ENCODE results near the gene DNAH8. TPM values are rescaled to one million over a fixed set of nuclear protein-coding genes. Genes with fewer than 3 reads are reported as not detected.

The DNAH8 gene
- total RNA-seq, 2 experiments from 2014 or later = 0.03 TPM; not detected in 1

DNA sequence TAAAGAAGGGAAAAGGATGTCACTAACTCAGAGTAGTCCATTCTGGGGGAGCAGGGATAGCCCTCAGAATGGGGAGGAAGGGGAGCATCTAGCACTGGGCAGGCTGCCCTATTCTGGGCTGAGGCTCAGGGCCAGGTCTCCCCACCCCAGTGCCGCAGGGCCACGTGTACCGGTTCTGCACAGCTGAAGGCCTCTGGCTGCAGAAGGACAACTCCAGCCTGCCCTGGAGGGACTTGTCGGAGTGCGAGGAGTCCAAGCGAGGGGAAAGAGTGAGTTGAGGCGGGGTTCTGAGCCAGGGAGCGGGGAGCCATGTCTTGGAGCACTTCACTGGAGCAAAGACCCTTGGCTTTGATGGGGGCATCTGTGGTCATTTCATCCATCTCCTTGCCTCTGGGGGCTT is 350.4 kb downstream of the DNAH8 start:
- ChIA-PET POLR2A (no interaction called here), CTCF (no interaction called here)
- Mint-ChIP-seq H3K27ac (no peak overlapping the region), H3K9me3 (no peaks in the 10 kb centered on the region), H3K27me3 (peaks cover 5% of the 10 kb centered on the region), H3K4me3 (no peak overlapping the region), H3K4me1 (ENCODE audit: low read depth) (no peaks in the 10 kb centered on the region), H3K36me3 (ENCODE audit: low read depth) (no peaks in the 10 kb centered on the region)
- no peaks in the 10 kb centered on the region for H3K36me3 ChIP-seq (ENCODE audit: insufficient read depth, low read length)
- H3K9me3 ChIP-seq (ENCODE audit: control insufficient read depth in 1 of 2, insufficient read depth in 1 of 2, low read length in 2 of 2) = no peaks in the 10 kb centered on the region
- H3K4me3 ChIP-seq (ENCODE audit: low read length) = no peak overlapping the region
- intact Hi-C loops (cut with DNase I, micrococcal nuclease) = no loop called here
- DNase-seq (no peak), ATAC-seq (ENCODE audit: poor library complexity) (no peak)
- H3K4me1 ChIP-seq (ENCODE audit: insufficient read depth, low read length) = no peaks in the 10 kb centered on the region
- TF ChIP-seq, protein P1, sequence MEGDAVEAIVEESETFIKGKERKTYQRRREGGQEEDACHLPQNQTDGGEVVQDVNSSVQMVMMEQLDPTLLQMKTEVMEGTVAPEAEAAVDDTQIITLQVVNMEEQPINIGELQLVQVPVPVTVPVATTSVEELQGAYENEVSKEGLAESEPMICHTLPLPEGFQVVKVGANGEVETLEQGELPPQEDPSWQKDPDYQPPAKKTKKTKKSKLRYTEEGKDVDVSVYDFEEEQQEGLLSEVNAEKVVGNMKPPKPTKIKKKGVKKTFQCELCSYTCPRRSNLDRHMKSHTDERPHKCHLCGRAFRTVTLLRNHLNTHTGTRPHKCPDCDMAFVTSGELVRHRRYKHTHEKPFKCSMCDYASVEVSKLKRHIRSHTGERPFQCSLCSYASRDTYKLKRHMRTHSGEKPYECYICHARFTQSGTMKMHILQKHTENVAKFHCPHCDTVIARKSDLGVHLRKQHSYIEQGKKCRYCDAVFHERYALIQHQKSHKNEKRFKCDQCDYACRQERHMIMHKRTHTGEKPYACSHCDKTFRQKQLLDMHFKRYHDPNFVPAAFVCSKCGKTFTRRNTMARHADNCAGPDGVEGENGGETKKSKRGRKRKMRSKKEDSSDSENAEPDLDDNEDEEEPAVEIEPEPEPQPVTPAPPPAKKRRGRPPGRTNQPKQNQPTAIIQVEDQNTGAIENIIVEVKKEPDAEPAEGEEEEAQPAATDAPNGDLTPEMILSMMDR (IDR thresholded peaks at IDR 0.05) = no peak
- H3K27ac ChIP-seq (ENCODE audit: low read depth in 1 of 2, low read length in 2 of 2) = no peak overlapping the region
- H3K27me3 ChIP-seq (ENCODE audit: control insufficient read depth in 1 of 2, insufficient read depth in 2 of 2, low read length in 2 of 2) = no peaks in the 10 kb centered on the region

DNA sequence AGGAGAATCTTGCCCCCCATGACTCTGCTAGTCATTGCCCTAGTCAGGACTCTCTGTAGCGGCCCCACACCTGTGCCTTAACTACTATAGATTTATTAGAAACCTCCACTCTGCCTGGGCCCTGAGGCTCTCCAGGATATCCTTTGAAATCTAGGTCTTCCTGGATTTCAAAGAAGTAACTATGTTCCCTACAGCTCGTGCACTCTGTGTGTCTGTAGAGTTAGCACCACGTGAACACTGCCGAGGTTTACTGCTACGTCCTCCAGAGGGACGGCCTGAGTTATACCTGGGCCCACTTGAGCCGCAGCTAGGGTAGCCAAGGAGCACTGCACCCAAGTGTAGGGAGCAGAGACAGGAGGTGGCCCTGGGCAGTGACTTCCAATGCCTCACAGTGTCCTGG is 353.3 kb downstream of the DNAH8 start:
- ATAC-seq (ENCODE audit: poor library complexity) (no peak), DNase-seq (no peak)
- Histone ChIP-seq H3K4me1 (ENCODE audit: insufficient read depth, low read length) (no peaks in the 10 kb centered on the region), H3K36me3 (ENCODE audit: insufficient read depth, low read length) (no peaks in the 10 kb centered on the region), H3K4me3 (ENCODE audit: low read length) (no peak overlapping the region), H3K27me3 (ENCODE audit: control insufficient read depth in 1 of 2, insufficient read depth in 2 of 2, low read length in 2 of 2) (no peaks in the 10 kb centered on the region), H3K27ac (ENCODE audit: low read depth in 1 of 2, low read length in 2 of 2) (no peak overlapping the region), H3K9me3 (ENCODE audit: control insufficient read depth in 1 of 2, insufficient read depth in 1 of 2, low read length in 2 of 2) (no peaks in the 10 kb centered on the region)
- H3K4me1 Mint-ChIP-seq (ENCODE audit: low read depth) = no peaks in the 10 kb centered on the region
- no peak overlapping the region for H3K4me3 Mint-ChIP-seq
- no peaks in the 10 kb centered on the region for H3K9me3 Mint-ChIP-seq
- no peaks in the 10 kb centered on the region for H3K36me3 Mint-ChIP-seq (ENCODE audit: low read depth)
- intact Hi-C loops (cut with DNase I, micrococcal nuclease) = no loop called here
- TF ChIP-seq, protein P1 (IDR thresholded peaks at IDR 0.05) = no peak
- POLR2A ChIA-PET = no interaction called here
- no peak overlapping the region for H3K27ac Mint-ChIP-seq
- H3K27me3 Mint-ChIP-seq = peaks cover 5% of the 10 kb centered on the region
- CTCF ChIA-PET = no interaction called here

DNA sequence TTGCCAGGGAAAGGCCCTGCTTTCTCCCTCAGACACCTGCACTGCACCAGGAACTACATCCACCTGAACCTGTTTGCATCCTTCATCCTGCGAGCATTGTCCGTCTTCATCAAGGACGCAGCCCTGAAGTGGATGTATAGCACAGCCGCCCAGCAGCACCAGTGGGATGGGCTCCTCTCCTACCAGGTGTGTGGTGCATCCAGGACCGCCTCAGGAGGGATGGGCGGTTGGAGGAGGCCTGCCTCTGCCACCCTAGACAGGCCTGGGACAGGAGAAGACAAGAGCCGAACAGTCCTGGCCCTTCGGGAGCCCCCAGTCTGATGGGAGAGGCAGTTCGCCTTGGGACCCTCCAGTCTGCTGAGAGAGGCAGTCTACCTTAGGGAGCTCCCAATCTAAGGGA is 357.7 kb downstream of the DNAH8 start:
- Histone ChIP-seq H3K4me3 (ENCODE audit: low read length) (no peak overlapping the region), H3K27ac (ENCODE audit: low read depth in 1 of 2, low read length in 2 of 2) (no peak overlapping the region), H3K27me3 (ENCODE audit: control insufficient read depth in 1 of 2, insufficient read depth in 2 of 2, low read length in 2 of 2) (no peaks in the 10 kb centered on the region), H3K4me1 (ENCODE audit: insufficient read depth, low read length) (no peaks in the 10 kb centered on the region), H3K36me3 (ENCODE audit: insufficient read depth, low read length) (no peaks in the 10 kb centered on the region), H3K9me3 (ENCODE audit: control insufficient read depth in 1 of 2, insufficient read depth in 1 of 2, low read length in 2 of 2) (no peaks in the 10 kb centered on the region)
- Mint-ChIP-seq H3K27me3 (peaks cover 5% of the 10 kb centered on the region), H3K36me3 (ENCODE audit: low read depth) (no peaks in the 10 kb centered on the region), H3K9me3 (no peaks in the 10 kb centered on the region), H3K4me3 (no peak overlapping the region), H3K27ac (no peak overlapping the region), H3K4me1 (ENCODE audit: low read depth) (no peaks in the 10 kb centered on the region)
- ChIA-PET CTCF (no interaction called here), POLR2A (no interaction called here)
- TF ChIP-seq, protein P1 (IDR thresholded peaks at IDR 0.05) = no peak
- ATAC-seq (ENCODE audit: poor library complexity) = no peak
- DNase-seq = no peak
- intact Hi-C loops (cut with DNase I, micrococcal nuclease) = no loop called here

Data from CD4-positive, alpha-beta T cell (primary cell).